Measurements from ENCODE around the gene AHDC1. TPM values are rescaled to one million over a fixed set of nuclear protein-coding genes. Genes with fewer than 3 reads are reported as not detected.

Gene AHDC1
- total RNA-seq, 1 experiment from 2014 or later, result 33.7 TPM

GRCh38 chr1:27598295-27598687 lies 5.7 kb downstream of the AHDC1 start (continued):
- no peak for TF ChIP-seq ZBTB33 (IDR thresholded peaks at IDR 0.05; ENCODE audit: extremely low read depth, insufficient replicate concordance, low read length)
- no peak for TF ChIP-seq ZNF274 (IDR thresholded peaks at IDR 0.05; ENCODE audit: low read depth, low read length)
- TF ChIP-seq REST (IDR thresholded peaks at IDR 0.05; ENCODE audit: low read depth), result no peak
- no peak for TF ChIP-seq SIN3A (IDR thresholded peaks at IDR 0.05; ENCODE audit: low read depth)

- Histone ChIP-seq H4K20me1 (ENCODE audit: insufficient read depth) (peaks cover 9% of the 10 kb centered on the region; the same call in 1 of the 2 replicates), H3K9me2 (ENCODE audit: insufficient read depth) (no peaks in the 10 kb centered on the region), H3K27me3 (ENCODE audit: insufficient read depth, low read length) (no peaks in the 10 kb centered on the region), H3K9ac (ENCODE audit: low read length) (no peak overlapping the region), H3K79me2 (ENCODE audit: insufficient read depth, low read length) (peaks cover 98% of the 10 kb centered on the region), H3K4me1 (ENCODE audit: control insufficient read depth in 1 of 2, insufficient read depth in 2 of 2, low read length in 2 of 2) (peaks cover 36 to 53% of the 10 kb centered on the region in 2 experiments), H2AFZ (ENCODE audit: low read depth, low read length, poor library complexity, severe bottlenecking) (no peak overlapping the region), H3K9me3 (ENCODE audit: control insufficient read depth in 1 of 2, insufficient read depth in 1 of 2, low read depth in 1 of 2, low read length in 2 of 2) (no peaks in the 10 kb centered on the region), H3K27ac (ENCODE audit: low read depth, low read length) (no peak overlapping the region), H3K4me2 (ENCODE audit: low read length) (no peak overlapping the region), H3K4me3 (replicated peaks in 1 of 2; ENCODE audit: low read depth in 1 of 2, low read length in 2 of 2) (no peak overlapping the region), H3K36me3 (ENCODE audit: control insufficient read depth in 1 of 2, insufficient read depth in 2 of 2, low read length in 2 of 2) (no peaks in the 10 kb centered on the region)
- ATAC-seq, result no peak
- ChIA-PET POLR2A (no interaction called here), CTCF (no interaction called here), RAD21 (ENCODE audit: low non-redundant PET in 1 of 2, low total read pairs in 2 of 2, uncharacterized antibody in 2 of 2, unreplicated experiment in 2 of 2) (no interaction called here)
- no TSS peak for BruUV-seq (replicated peaks)
- no peak for DNase-seq (ENCODE audit: low read depth, low spot score)
- intact Hi-C loops (cut with micrococcal nuclease), result no loop called here
- TF ChIP-seq CTCF (IDR thresholded peaks at IDR 0.05 in 2 of 3, conservative IDR thresholded peaks at IDR 0.05 in 1 of 3; ENCODE audit: borderline replicate concordance in 1 of 3, insufficient read depth in 1 of 3, low read depth in 2 of 3, low read length in 2 of 3) (no peak), SP1 (IDR thresholded peaks at IDR 0.05; ENCODE audit: low read depth) (no peak), TCF7L2 (IDR thresholded peaks at IDR 0.05; ENCODE audit: borderline replicate concordance, extremely low read depth, insufficient read depth, insufficient read length) (no peak), ZFX (IDR thresholded peaks at IDR 0.05) (no peak), REST (IDR thresholded peaks at IDR 0.05; ENCODE audit: low read depth) (no peak), EZH2phosphoT487 (IDR thresholded peaks at IDR 0.05; ENCODE audit: borderline replicate concordance) (no peak), ELF1 (IDR thresholded peaks at IDR 0.05; ENCODE audit: borderline replicate concordance, low read depth) (no peak), FOSL1 (IDR thresholded peaks at IDR 0.05; ENCODE audit: low read depth) (no peak)
Observed at GRCh38 chr1:27597516-27598294, 6.2 kb downstream of the AHDC1 start.

Measured in HCT116 (cell line).